HepG2 (cell line): ENCODE measurements around the gene TMEM129. TPM values are rescaled to one million over a fixed set of nuclear protein-coding genes. Genes with fewer than 3 reads are reported as not detected.

Source experiments
- CC2D1A ChIP-seq: sonication (generic); formaldehyde crosslinking; IDR thresholded peaks from 2 replicates; pipeline ENCODE4 v1.8.1; 2023; ENCODE audit warnings: mild to moderate bottlenecking, missing genetic modification reagents
- CEBPB ChIP-seq: IDR thresholded peaks from 2 replicates; pipeline ENCODE4 v1.6.1; 2011; ENCODE audit warnings: low read depth, low read length, improper control_type of control experiment, borderline replicate concordance
- DNMT3B ChIP-seq: conservative IDR thresholded peaks from 2 replicates; pipeline ENCODE4 v1.6.1; 2016; ENCODE audit warnings: missing biosample characterization, control low read depth
- DR1 ChIP-seq: sonication (generic); formaldehyde crosslinking; IDR thresholded peaks from 2 replicates; pipeline ENCODE4 v1.8.0; 2021; ENCODE audit warnings: mild to moderate bottlenecking, missing genetic modification reagents, inconsistent platforms
- FOXC1 ChIP-seq: sonication (generic); formaldehyde crosslinking; IDR thresholded peaks from 2 replicates; pipeline ENCODE4 v1.8.0; 2022; ENCODE audit warnings: mild to moderate bottlenecking, missing genetic modification reagents, borderline replicate concordance
- HIVEP1 ChIP-seq: sonication (generic); formaldehyde crosslinking; IDR thresholded peaks from 2 replicates; pipeline ENCODE4 v1.4.0; 2020; ENCODE audit warnings: mild to moderate bottlenecking, missing genetic modification reagents
- HNRNPL ChIP-seq: fragments of 200-400 bp; formaldehyde crosslinking; IDR thresholded peaks from 2 replicates; pipeline ENCODE4 v1.6.1; 2017; ENCODE audit warnings: mild to moderate bottlenecking, low read depth, low read length
- MED8 ChIP-seq: sonication (generic); formaldehyde crosslinking; IDR thresholded peaks from 2 replicates; pipeline ENCODE4 v1.8.1; 2023; ENCODE audit warnings: mild to moderate bottlenecking, missing genetic modification reagents; ENCODE audit not compliant: insufficient replicate concordance
- MXD4 ChIP-seq: IDR thresholded peaks from 2 replicates; pipeline ENCODE4 v1.6.1; 2016; ENCODE audit warnings: mild to moderate bottlenecking, missing biosample characterization, missing genetic modification reagents
- NFYB ChIP-seq: sonication (generic); formaldehyde crosslinking; IDR thresholded peaks from 2 replicates; pipeline ENCODE4 v1.4.0; 2020; ENCODE audit warnings: missing genetic modification reagents
- NR2F1 ChIP-seq, 2 experiments: fragments of 450-650 bp in 1 of 2; formaldehyde crosslinking in 1 of 2; IDR thresholded peaks; 2 replicates each; pipeline versions ENCODE4 v1.5.0 to v1.6.1; 2016 to 2020; ENCODE audit warnings: mild to moderate bottlenecking in 1 of 2, missing compliant biosample characterization in 1 of 2, missing genetic modification reagents in 1 of 2, moderate library complexity in 1 of 2
- NR2F6 ChIP-seq, 2 experiments: IDR thresholded peaks; 2 replicates each; pipeline ENCODE4 v1.6.1; 2016; ENCODE audit warnings: antibody characterized with exemption in 1 of 2, mild to moderate bottlenecking in 1 of 2
- ONECUT2 ChIP-seq: sonication (generic); formaldehyde crosslinking; IDR thresholded peaks from 2 replicates; pipeline ENCODE4 v1.4.0; 2020; ENCODE audit warnings: missing genetic modification reagents
- PHF5A ChIP-seq: IDR thresholded peaks from one replicate; pipeline ENCODE4 v1.6.1; 2018; ENCODE audit warnings: low read depth, missing genetic modification reagents; ENCODE audit not compliant: unreplicated experiment
- POGZ ChIP-seq: sonication (generic); formaldehyde crosslinking; IDR thresholded peaks from 2 replicates; pipeline ENCODE4 v1.4.0; 2020; ENCODE audit warnings: mild to moderate bottlenecking, missing genetic modification reagents
- PTBP1 ChIP-seq: fragments of 200-400 bp; formaldehyde crosslinking; IDR thresholded peaks from 2 replicates; pipeline ENCODE4 v1.6.1; 2018; ENCODE audit warnings: low read length, low read depth; ENCODE audit not compliant: poor library complexity, severe bottlenecking
- RAD51 ChIP-seq: fragments of 450-650 bp; IDR thresholded peaks from 2 replicates; pipeline ENCODE4 v1.6.1; 2016; ENCODE audit warnings: borderline replicate concordance
- SIN3A ChIP-seq: IDR thresholded peaks from 2 replicates; pipeline ENCODE4 v1.6.1; 2011; ENCODE audit warnings: low read depth, mild to moderate bottlenecking, control low read depth, low read length, borderline replicate concordance
- SIX1 ChIP-seq: sonication (generic); formaldehyde crosslinking; IDR thresholded peaks from 2 replicates; pipeline ENCODE4 v1.4.0; 2020; ENCODE audit warnings: missing genetic modification reagents, borderline replicate concordance
- SRY ChIP-seq: sonication (generic); formaldehyde crosslinking; IDR thresholded peaks from 2 replicates; pipeline ENCODE4 v1.8.0; 2022; ENCODE audit warnings: mild to moderate bottlenecking, missing genetic modification reagents
- STAT5B ChIP-seq: sonication (generic); formaldehyde crosslinking; IDR thresholded peaks from 2 replicates; pipeline ENCODE4 v1.4.0; 2020; ENCODE audit warnings: missing genetic modification reagents
- TAF15 ChIP-seq: fragments of 200-400 bp; formaldehyde crosslinking; IDR thresholded peaks from one replicate; pipeline ENCODE4 v1.6.1; 2018; ENCODE audit warnings: mild to moderate bottlenecking, low read depth, low read length; ENCODE audit not compliant: poor library complexity, severe bottlenecking
- U2AF1 ChIP-seq: fragments of 200-400 bp; formaldehyde crosslinking; optimal IDR thresholded peaks from 2 replicates; pipeline ENCODE3; 2017; ENCODE audit warnings: mild to moderate bottlenecking, low read depth, low read length
- ZNF143 ChIP-seq: sonication (generic); formaldehyde crosslinking; IDR thresholded peaks from 2 replicates; pipeline ENCODE4 v1.4.0; 2020; ENCODE audit warnings: missing genetic modification reagents
- ZNF350 ChIP-seq: sonication (generic); formaldehyde crosslinking; IDR thresholded peaks from 2 replicates; pipeline ENCODE4 v1.4.0; 2020; ENCODE audit warnings: mild to moderate bottlenecking, low read depth, missing genetic modification reagents, borderline replicate concordance
- ZNF792 ChIP-seq: IDR thresholded peaks from 2 replicates; pipeline ENCODE4 v1.6.1; 2016
- polyA plus RNA-seq, 8 experiments: library from polyadenylated mRNA; depleted of rRNA in 3 of 8; stranded (reverse) in 7 of 8; unstranded in 1 of 8; fragments of >200 nt; fragmentation: Illumina TruSeq in 4 of 8; extraction: Trizol in 4 of 8; gene quantifications; 2 replicates each; pipeline versions ENCODE4 v1.2.1 to v1.2.3, GENCODE V29; 2011 to 2016; ENCODE audit warnings: low read depth in 4 of 8, missing spikeins in 1 of 8, mixed read lengths in 1 of 8; ENCODE audit not compliant: insufficient read depth in 1 of 8
- total RNA-seq, 5 experiments: library from RNA; depleted of rRNA; stranded (reverse); fragments of >200 nt; fragmentation: Illumina TruSeq; extraction: Trizol; gene quantifications; 2 replicates each; pipeline ENCODE4 v1.2.3, GENCODE V29; 2016; ENCODE audit warnings: low read depth in 1 of 5
- TF ChIP-seq, protein P1 (sequence below): sonication (generic); formaldehyde crosslinking; IDR thresholded peaks from 2 replicates; pipeline ENCODE4 v1.8.0; 2022; ENCODE audit warnings: missing genetic modification reagents, mild to moderate bottlenecking, inconsistent platforms, borderline replicate concordance
- TF ChIP-seq, protein P2 (sequence below): IDR thresholded peaks from 2 replicates; pipeline ENCODE4 v1.6.1; 2018; ENCODE audit warnings: missing genetic modification reagents

Gene TMEM129
- total and polyA plus RNA-seq, 2 of the 13 experiments (the other 11 are each of a cell fraction or from before 2014, with no cell fraction given), result 19.0 to 25.8 TPM

DNA sequence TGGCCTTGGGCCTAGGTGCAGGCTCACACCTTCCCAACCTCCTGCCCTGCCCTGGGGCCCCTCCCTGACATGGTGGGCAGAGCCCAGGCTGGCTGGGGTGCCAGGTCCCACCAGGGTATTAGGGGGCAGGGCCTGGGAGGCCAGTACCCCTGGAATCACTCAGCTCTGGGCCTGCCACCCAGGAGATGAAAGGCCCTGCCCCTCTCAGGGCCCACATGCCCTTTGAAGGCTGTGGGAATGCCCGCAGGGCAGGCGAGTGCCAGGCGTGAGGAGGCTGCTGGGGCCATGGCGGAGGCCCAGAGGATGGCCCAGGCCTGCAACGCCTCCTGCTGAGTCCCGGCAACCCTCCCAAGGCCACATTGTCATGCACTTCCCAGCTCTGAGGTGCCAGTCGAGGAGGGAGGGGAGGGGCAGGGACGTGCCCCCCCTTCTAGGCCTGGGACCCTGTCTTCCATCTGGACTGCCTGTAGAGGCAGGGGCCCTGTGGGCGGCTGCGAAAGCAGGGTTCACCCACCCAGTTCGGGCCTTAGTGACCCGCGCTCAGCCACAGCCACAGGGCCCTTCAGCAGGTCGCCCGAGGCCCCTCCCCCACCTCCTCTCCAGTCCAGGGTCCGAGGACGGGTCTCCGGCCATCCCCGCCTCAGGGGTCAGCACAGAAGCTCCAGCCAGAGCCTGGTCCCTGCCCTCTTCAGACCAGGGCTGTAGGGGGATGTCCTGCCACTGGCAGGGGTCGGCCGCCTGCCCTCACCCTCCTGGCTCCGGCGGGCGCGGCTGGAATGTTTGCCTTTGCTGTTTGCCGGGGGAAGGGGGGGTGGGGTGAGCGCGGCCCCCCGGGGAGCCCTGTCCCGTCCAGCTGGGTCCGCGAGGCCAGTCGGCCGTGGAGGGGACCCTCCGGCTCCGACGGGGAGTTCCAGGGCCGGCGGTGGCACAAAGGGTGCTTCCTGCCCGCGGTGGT, 45.3 kb upstream of the TMEM129 start (continued):
- TF ChIP-seq, protein P1, sequence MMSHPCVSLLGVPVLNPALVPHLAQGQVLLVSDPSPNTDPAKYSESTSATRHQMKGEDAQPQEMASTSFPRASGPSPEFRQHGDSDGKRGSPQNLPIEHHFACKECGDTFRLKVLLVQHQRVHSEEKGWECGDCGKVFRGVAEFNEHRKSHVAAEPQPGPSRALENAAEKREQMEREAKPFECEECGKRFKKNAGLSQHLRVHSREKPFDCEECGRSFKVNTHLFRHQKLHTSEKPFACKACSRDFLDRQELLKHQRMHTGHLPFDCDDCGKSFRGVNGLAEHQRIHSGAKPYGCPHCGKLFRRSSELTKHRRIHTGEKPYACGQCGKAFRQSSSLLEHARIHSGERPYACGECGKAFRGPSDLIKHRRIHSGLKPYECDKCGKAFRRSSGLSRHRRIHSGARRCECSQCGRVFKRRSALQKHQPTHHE (CRISPR knock-in tag), result peak; percentile 80; the same call in 1 of the 2 replicates
- TF ChIP-seq RAD51, result no peak
- peak; percentile 12; the same call in 1 of the 2 replicates for TF ChIP-seq STAT5B (CRISPR knock-in tag)
- peak; percentile 41; the same call in 1 of the 2 replicates for TF ChIP-seq ONECUT2 (CRISPR knock-in tag)
- no peak for TF ChIP-seq U2AF1
- TF ChIP-seq NFYB (CRISPR knock-in tag), result no peak
- TF ChIP-seq ZNF350 (CRISPR knock-in tag), result peak; percentile 56; the same call in 1 of the 2 replicates
- TF ChIP-seq CEBPB, result no peak
- TF ChIP-seq, protein P2, sequence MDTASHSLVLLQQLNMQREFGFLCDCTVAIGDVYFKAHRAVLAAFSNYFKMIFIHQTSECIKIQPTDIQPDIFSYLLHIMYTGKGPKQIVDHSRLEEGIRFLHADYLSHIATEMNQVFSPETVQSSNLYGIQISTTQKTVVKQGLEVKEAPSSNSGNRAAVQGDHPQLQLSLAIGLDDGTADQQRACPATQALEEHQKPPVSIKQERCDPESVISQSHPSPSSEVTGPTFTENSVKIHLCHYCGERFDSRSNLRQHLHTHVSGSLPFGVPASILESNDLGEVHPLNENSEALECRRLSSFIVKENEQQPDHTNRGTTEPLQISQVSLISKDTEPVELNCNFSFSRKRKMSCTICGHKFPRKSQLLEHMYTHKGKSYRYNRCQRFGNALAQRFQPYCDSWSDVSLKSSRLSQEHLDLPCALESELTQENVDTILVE (CRISPR knock-in tag), result 0 out of 2 replicates have a peak, but pooled peaks have one; percentile 29
- no peak for TF ChIP-seq SRY (CRISPR knock-in tag)
- peak; percentile 37; the same call in 1 of the 2 replicates for TF ChIP-seq SIN3A
- TF ChIP-seq ZNF143 (CRISPR knock-in tag), result peak; percentile 48; the same call in 1 of the 2 replicates
- TF ChIP-seq DNMT3B, result peak; percentile 75; the same call in 1 of the 2 replicates
- no peak for TF ChIP-seq PTBP1
- peak; percentile 83; the same call in 1 of the 2 replicates for TF ChIP-seq FOXC1 (CRISPR knock-in tag)
- TF ChIP-seq HNRNPL, result peak; percentile 96
- TF ChIP-seq HIVEP1 (CRISPR knock-in tag), result peak; percentile 91
- TF ChIP-seq ZNF792 (CRISPR knock-in tag), result peak; percentile 76; the same call in 1 of the 2 replicates
- TF ChIP-seq SIX1 (CRISPR knock-in tag), result no peak
- peak; percentile 89 for TF ChIP-seq TAF15
- TF ChIP-seq POGZ (CRISPR knock-in tag), result no peak; the same call in 1 of the 2 replicates
- no peak for TF ChIP-seq PHF5A
- peak in 1 of 2 experiments; percentile 38; a peak in 1 of 4 replicates for TF ChIP-seq NR2F1 (CRISPR knock-in tag; IDR thresholded peaks at IDR 0.05)
- peak; percentile 57 for TF ChIP-seq DR1 (CRISPR knock-in tag)
- peak; percentile 78 for TF ChIP-seq MED8 (CRISPR knock-in tag)
- TF ChIP-seq MXD4 (CRISPR knock-in tag), result peak; percentile 28; the same call in 1 of the 2 replicates
- TF ChIP-seq CC2D1A (CRISPR knock-in tag), result no peak
- TF ChIP-seq NR2F6 (IDR thresholded peaks at IDR 0.05), result peak; percentile 53
- TF ChIP-seq NR2F6 (CRISPR knock-in tag; IDR thresholded peaks at IDR 0.05), result peak; percentile 76
